ENCODE data around the gene DCAF8.

The DCAF8 gene

GRCh38 chr1:160222546-160222945, 39.8 kb downstream of the DCAF8 start:
- no peak for DNase-seq

GRCh38 chr1:160221089-160221488, 41.3 kb downstream of the DCAF8 start:
- no peak for DNase-seq

- DNase-seq: no peak
These were observed 42.0 kb downstream of the DCAF8 start for GRCh38 chr1:160220301-160220700.

- no peak for DNase-seq
These were observed 43.1 kb downstream of the DCAF8 start for GRCh38 chr1:160219062-160219929.

- DNase-seq: no peak
These were observed 44.8 kb downstream of the DCAF8 start for GRCh38 chr1:160217481-160218051.

- DNase-seq: no peak
These were observed 46.0 kb downstream of the DCAF8 start for GRCh38 chr1:160216301-160216700.

- DNase-seq: no peak
These were observed 47.7 kb downstream of the DCAF8 start for GRCh38 chr1:160214481-160215140.

- DNase-seq: no peak
These were observed 51.1 kb downstream of the DCAF8 start for GRCh38 chr1:160211046-160211790.

- DNase-seq: no peak
These were observed 51.8 kb downstream of the DCAF8 start for GRCh38 chr1:160210561-160210960.

GRCh38 chr1:160209321-160210046, 52.9 kb downstream of the DCAF8 start:
- DNase-seq: no peak

- no peak for DNase-seq
These were observed 53.6 kb downstream of the DCAF8 start for GRCh38 chr1:160208557-160209320.

- DNase-seq: no peak
These were observed 54.4 kb downstream of the DCAF8 start for GRCh38 chr1:160207771-160208556.

GRCh38 chr1:160207118-160207650, 55.2 kb downstream of the DCAF8 start:
- no peak for DNase-seq

GRCh38 chr1:160206421-160207117, 55.8 kb downstream of the DCAF8 start:
- no peak for DNase-seq

- DNase-seq: peak; percentile 58 to 62
These were observed 56.3 kb downstream of the DCAF8 start for GRCh38 chr1:160206036-160206389.

- peak; percentile 72 to 81 for DNase-seq
These were observed 56.9 kb downstream of the DCAF8 start, which contains the start of gene PEA15 for GRCh38 chr1:160205242-160206035. TSS of gene PEA15 (plus strand) at chr1:160205384. CDS start at chr1:160211545, 6,161 bp downstream.

- DNase-seq: no peak
These were observed 57.7 kb downstream of the DCAF8 start for GRCh38 chr1:160204526-160205241.

- DNase-seq: no peak
These were observed 61.6 kb downstream of the DCAF8 start for GRCh38 chr1:160200786-160201185.
